Keratinocyte (primary cell): ENCODE measurements around the gene LAMA2. TPM values are rescaled to one million over a fixed set of nuclear protein-coding genes. Genes with fewer than 3 reads are reported as not detected.

Source experiments
- DNase-seq: peaks from one replicate; pipeline ENCODE4 v3.0.0-alpha.2; 2011; ENCODE audit warnings: low read depth, missing footprints, low spot score
- FAIRE-seq: peaks from 2 replicates; lab custom pipeline; 2011; peaks lifted over from hg19 to GRCh38; lab: Jason Lieb, UNC
- H2AFZ ChIP-seq: 2 replicates; pipeline ENCODE4 v1.6.0; 2012; ENCODE audit warnings: low read length, control low read depth, inconsistent platforms; ENCODE audit not compliant: control insufficient read depth
- H3K27ac ChIP-seq: 2 replicates; pipeline ENCODE4 v1.5.1; 2011; ENCODE audit warnings: low read length; ENCODE audit not compliant: control insufficient read depth, insufficient read depth
- H3K27me3 ChIP-seq: 3 replicates; pipeline ENCODE4 v1.6.0; 2011; ENCODE audit warnings: low read length; ENCODE audit not compliant: control insufficient read depth, insufficient read depth; ENCODE audit errors: extremely low read depth
- H3K36me3 ChIP-seq, 2 experiments: 2 replicates in 1 of 2; 3 replicates in 1 of 2; pipeline ENCODE4 v1.5.1; 2011; ENCODE audit warnings: low read length in 2 of 2, mild to moderate bottlenecking in 1 of 2; ENCODE audit not compliant: control insufficient read depth in 2 of 2, insufficient read depth in 2 of 2; ENCODE audit errors: extremely low read depth in 1 of 2
- H3K4me1 ChIP-seq: 3 replicates; pipeline ENCODE4 v1.5.1; 2011; ENCODE audit warnings: low read length; ENCODE audit not compliant: control insufficient read depth, insufficient read depth; ENCODE audit errors: extremely low read depth
- H3K4me2 ChIP-seq: 3 replicates; pipeline ENCODE4 v1.6.0; 2011; ENCODE audit warnings: low read depth, low read length; ENCODE audit not compliant: control insufficient read depth, insufficient read depth; ENCODE audit errors: extremely low read depth
- H3K4me3 ChIP-seq, 3 experiments: fragments of 200-600 bp in 1 of 3; sonication (generic) in 1 of 3; 2 replicates in 2 of 3; 3 replicates in 1 of 3; pipeline ENCODE4 v1.5.1; 2011 to 2016; ENCODE audit warnings: low read length in 3 of 3, mild to moderate bottlenecking in 3 of 3, control low read depth in 2 of 3, inconsistent platforms in 1 of 3, low read depth in 1 of 3, mixed read lengths in 1 of 3, mixed run types in 1 of 3, moderate library complexity in 1 of 3; ENCODE audit not compliant: control insufficient read depth in 2 of 3, insufficient read depth in 2 of 3; ENCODE audit errors: extremely low read depth in 1 of 3
- H3K79me2 ChIP-seq: 2 replicates; pipeline ENCODE4 v1.6.0; 2012; ENCODE audit warnings: low read length; ENCODE audit not compliant: control insufficient read depth, insufficient read depth
- H3K9ac ChIP-seq: 3 replicates; pipeline ENCODE4 v1.6.0; 2011; ENCODE audit warnings: low read length; ENCODE audit not compliant: control insufficient read depth, insufficient read depth; ENCODE audit errors: extremely low read depth
- H3K9me1 ChIP-seq: 3 replicates; pipeline ENCODE4 v1.6.0; 2011; ENCODE audit warnings: low read length; ENCODE audit not compliant: control insufficient read depth, insufficient read depth; ENCODE audit errors: extremely low read depth
- H3K9me3 ChIP-seq: 2 replicates; pipeline ENCODE4 v1.5.1; 2012; ENCODE audit warnings: low read depth, low read length; ENCODE audit not compliant: control insufficient read depth
- H4K20me1 ChIP-seq: 3 replicates; pipeline ENCODE4 v1.6.0; 2011; ENCODE audit warnings: low read length; ENCODE audit not compliant: control insufficient read depth, insufficient read depth; ENCODE audit errors: extremely low read depth
- EZH2 ChIP-seq: IDR thresholded peaks from one replicate; pipeline ENCODE4 v1.6.1; 2012; ENCODE audit warnings: inconsistent platforms, mild to moderate bottlenecking, low read length, moderate library complexity
- dilution Hi-C: fragments of 300-500 bp; cut with MboI; formaldehyde crosslinking; loops from one replicate; pipeline ENCODE4 v1.7.0; 2020; ENCODE audit warnings: low sequenced_read_pairs; ENCODE audit not compliant: extremely low pct_ligation_motif_present
- polyA plus RNA-seq, 5 experiments: library from polyadenylated mRNA; depleted of rRNA in 3 of 5; stranded (reverse) in 3 of 5; stranded (forward) in 1 of 5; unstranded in 1 of 5; fragments of >200 nt; gene quantifications; 1 replicate in 1 of 5; 2 replicates in 3 of 5; 3 replicates in 1 of 5; pipeline versions ENCODE4 v1.2.1 to v1.2.3, GENCODE V29; 2011 to 2012; ENCODE audit warnings: missing spikeins in 2 of 5, low read depth in 1 of 5, low replicate concordance in 1 of 5
- TF ChIP-seq, protein P1 (sequence below), 3 experiments: IDR thresholded peaks in 1 of 3; conservative IDR thresholded peaks in 1 of 3; optimal IDR thresholded peaks in 1 of 3; 2 replicates in 2 of 3; 3 replicates in 1 of 3; pipeline versions ENCODE3 to v1.5.1; 2011; ENCODE audit warnings: low read length in 3 of 3, mild to moderate bottlenecking in 3 of 3, moderate library complexity in 2 of 3, control low read depth in 1 of 3, inconsistent platforms in 1 of 3; ENCODE audit not compliant: insufficient read depth in 2 of 3; ENCODE audit errors: extremely low read depth in 1 of 3

Gene LAMA2
- polyA plus RNA-seq, 1 donor (not counting 4 experiments of a cell fraction or from before 2014, with no cell fraction given) = 1.4 TPM

DNA sequence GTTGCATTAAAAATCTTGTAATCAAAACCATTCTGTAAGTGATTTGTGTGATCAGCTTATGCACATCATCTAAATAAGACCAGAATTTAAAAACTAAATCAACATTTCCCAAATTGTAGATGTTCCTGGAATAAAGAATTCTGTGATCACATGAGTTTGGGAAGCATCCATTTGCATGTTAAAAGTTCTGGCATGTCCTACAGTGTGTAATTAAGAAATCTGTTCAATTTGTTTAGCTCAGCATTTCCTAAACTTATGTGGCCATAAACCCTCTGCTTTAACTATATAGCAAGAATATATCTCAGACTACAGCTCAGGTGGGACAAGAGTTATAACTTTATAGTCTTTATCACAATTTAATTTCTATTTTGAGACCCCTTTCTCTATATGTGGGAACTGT is 399.1 kb downstream of the LAMA2 start:
- TF ChIP-seq, protein P1, sequence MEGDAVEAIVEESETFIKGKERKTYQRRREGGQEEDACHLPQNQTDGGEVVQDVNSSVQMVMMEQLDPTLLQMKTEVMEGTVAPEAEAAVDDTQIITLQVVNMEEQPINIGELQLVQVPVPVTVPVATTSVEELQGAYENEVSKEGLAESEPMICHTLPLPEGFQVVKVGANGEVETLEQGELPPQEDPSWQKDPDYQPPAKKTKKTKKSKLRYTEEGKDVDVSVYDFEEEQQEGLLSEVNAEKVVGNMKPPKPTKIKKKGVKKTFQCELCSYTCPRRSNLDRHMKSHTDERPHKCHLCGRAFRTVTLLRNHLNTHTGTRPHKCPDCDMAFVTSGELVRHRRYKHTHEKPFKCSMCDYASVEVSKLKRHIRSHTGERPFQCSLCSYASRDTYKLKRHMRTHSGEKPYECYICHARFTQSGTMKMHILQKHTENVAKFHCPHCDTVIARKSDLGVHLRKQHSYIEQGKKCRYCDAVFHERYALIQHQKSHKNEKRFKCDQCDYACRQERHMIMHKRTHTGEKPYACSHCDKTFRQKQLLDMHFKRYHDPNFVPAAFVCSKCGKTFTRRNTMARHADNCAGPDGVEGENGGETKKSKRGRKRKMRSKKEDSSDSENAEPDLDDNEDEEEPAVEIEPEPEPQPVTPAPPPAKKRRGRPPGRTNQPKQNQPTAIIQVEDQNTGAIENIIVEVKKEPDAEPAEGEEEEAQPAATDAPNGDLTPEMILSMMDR (optimal IDR thresholded peaks at IDR 0.05 in 1 of 3, IDR thresholded peaks at IDR 0.05 in 1 of 3, conservative IDR thresholded peaks at IDR 0.05 in 1 of 3; ENCODE audit: extremely low read depth in 1 of 3, insufficient read depth in 2 of 3, low read length in 3 of 3) = no peak
- no peak for TF ChIP-seq EZH2
- Histone ChIP-seq H3K9ac (no peak overlapping the region), H3K79me2 (no peaks in the 10 kb centered on the region), H3K4me1 (peaks cover 10% of the 10 kb centered on the region), H3K9me1 (no peaks in the 10 kb centered on the region), H3K9me3 (no peaks in the 10 kb centered on the region), H3K36me3 (no peaks in the 10 kb centered on the region), H3K4me3 (no peak overlapping the region), H3K27me3 (no peaks in the 10 kb centered on the region), H3K27ac (no peak overlapping the region), H3K4me2 (no peak overlapping the region), H2AFZ (no peak overlapping the region), H4K20me1 (no peaks in the 10 kb centered on the region)
- DNase-seq (no peak), FAIRE-seq (no peak)
- dilution Hi-C loops = no loop called here

GRCh38 chr6:129284225-129284624 is 401.3 kb downstream of the LAMA2 start:
- dilution Hi-C loops = no loop called here
- Histone ChIP-seq H3K4me2 (no peak overlapping the region), H3K4me3 (no peak overlapping the region), H4K20me1 (no peaks in the 10 kb centered on the region), H3K9me1 (no peaks in the 10 kb centered on the region), H3K79me2 (no peaks in the 10 kb centered on the region), H3K9me3 (no peaks in the 10 kb centered on the region), H3K9ac (no peak overlapping the region), H3K27ac (no peak overlapping the region), H3K27me3 (no peaks in the 10 kb centered on the region), H3K4me1 (peaks cover 7% of the 10 kb centered on the region), H2AFZ (no peak overlapping the region), H3K36me3 (no peaks in the 10 kb centered on the region)
- TF ChIP-seq EZH2 = no peak
- TF ChIP-seq, protein P1 (optimal IDR thresholded peaks at IDR 0.05 in 1 of 3, IDR thresholded peaks at IDR 0.05 in 1 of 3, conservative IDR thresholded peaks at IDR 0.05 in 1 of 3; ENCODE audit: extremely low read depth in 1 of 3, insufficient read depth in 2 of 3, low read length in 3 of 3) = no peak
- DNase-seq (no peak), FAIRE-seq (no peak)
